ENCODE data around the gene LMO7.

DNA sequence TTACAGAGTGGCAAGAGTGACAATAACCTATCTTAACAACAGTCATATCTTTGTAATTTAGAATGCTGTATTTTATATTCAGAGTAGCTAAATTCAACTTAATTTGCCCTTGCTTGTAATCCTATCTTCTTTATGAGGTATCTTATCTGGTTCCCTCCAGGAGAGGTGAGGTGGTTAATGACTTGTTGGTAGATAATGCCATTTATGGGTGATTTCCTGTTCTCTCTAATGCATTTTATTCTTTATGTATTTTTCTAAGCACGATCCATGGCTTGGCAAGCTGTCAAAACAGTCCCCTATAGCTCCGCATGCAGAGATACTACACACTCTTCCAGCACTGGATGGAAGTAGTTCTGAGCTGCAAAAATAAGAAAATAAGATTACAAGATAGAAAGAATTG lies 267.9 kb downstream of the LMO7 start:
- no peak for TF ChIP-seq POLR2A (IDR thresholded peaks at IDR 0.05; ENCODE audit: low read depth, low read length)
- no peak for TF ChIP-seq TAF1 (IDR thresholded peaks at IDR 0.05; ENCODE audit: borderline replicate concordance, low read depth, low read length)

Data from GM12892 (cell line).